HS-5 (cell line): ENCODE results near the gene BICD1.
"Not testable (repeated sequence)": the region's sequence is repeated elsewhere in the genome, so short reads cannot be mapped to it uniquely, and the experiment has no call there.

ENCODE experiments used
- DNase-seq: peaks from one replicate; pipeline ENCODE4 v3.0.0-alpha.2; 2012; ENCODE audit warnings: low read depth

BICD1 gene

GRCh38 chr12:32146074-32146873 is 39.6 kb downstream of the BICD1 start:
- no peak for DNase-seq

- no peak for DNase-seq
Observed at GRCh38 chr12:32148372-32148771, 41.7 kb downstream of the BICD1 start.

GRCh38 chr12:32149489-32149888 is 42.8 kb downstream of the BICD1 start:
- no peak for DNase-seq

- DNase-seq = no peak
Observed at GRCh38 chr12:32151086-32151485, 44.4 kb downstream of the BICD1 start.

- no peak for DNase-seq
Observed at GRCh38 chr12:32151552-32151951, 44.9 kb downstream of the BICD1 start.

- DNase-seq = no peak
Observed at GRCh38 chr12:32155041-32155440, 48.4 kb downstream of the BICD1 start.

- no peak for DNase-seq
Observed at GRCh38 chr12:32155961-32156529, 49.4 kb downstream of the BICD1 start.

GRCh38 chr12:32158525-32158924 is 51.9 kb downstream of the BICD1 start:
- DNase-seq = no peak

- no peak for DNase-seq
Observed at GRCh38 chr12:32159381-32159780, 52.7 kb downstream of the BICD1 start.

- no peak for DNase-seq
Observed at GRCh38 chr12:32159925-32160324, 53.3 kb downstream of the BICD1 start.

GRCh38 chr12:32161058-32161457 is 54.4 kb downstream of the BICD1 start:
- no peak for DNase-seq

- DNase-seq = no peak
Observed at GRCh38 chr12:32163596-32163995, 56.9 kb downstream of the BICD1 start.

- no peak for DNase-seq
Observed at GRCh38 chr12:32166510-32166909, 59.9 kb downstream of the BICD1 start.

- no peak for DNase-seq
Observed at GRCh38 chr12:32170437-32170998, 63.9 kb downstream of the BICD1 start.

GRCh38 chr12:32171211-32171610 is 64.6 kb downstream of the BICD1 start:
- DNase-seq = no peak

- no peak for DNase-seq
Observed at GRCh38 chr12:32176606-32177005, 70.0 kb downstream of the BICD1 start.

GRCh38 chr12:32178341-32179010 is 71.8 kb downstream of the BICD1 start:
- DNase-seq = no peak

GRCh38 chr12:32179011-32179395 is 72.4 kb downstream of the BICD1 start:
- DNase-seq = no peak

- no peak for DNase-seq
Observed at GRCh38 chr12:32181498-32182175, 75.0 kb downstream of the BICD1 start.

GRCh38 chr12:32183650-32184049 is 77.0 kb downstream of the BICD1 start:
- DNase-seq = no peak

- not testable (repeated sequence) for DNase-seq
Observed at GRCh38 chr12:32187127-32187526, 80.5 kb downstream of the BICD1 start.

- DNase-seq = no peak
Observed at GRCh38 chr12:32191445-32191844, 84.8 kb downstream of the BICD1 start.
